Measurements from ENCODE around the gene SMCO2. TPM values are rescaled to one million over a fixed set of nuclear protein-coding genes. Genes with fewer than 3 reads are reported as not detected.

The SMCO2 gene
- total and polyA plus RNA-seq, 9 of the 15 experiments (the other 6 are each of a cell fraction or from before 2014, with no cell fraction given) = not detected

GRCh38 chr12:27493260-27493940 is 46.9 kb downstream of the SMCO2 start (continued):
- TF ChIP-seq PHB (CRISPR knock-in tag; IDR thresholded peaks at IDR 0.05) (no peak), POLR2AphosphoS2 (IDR thresholded peaks at IDR 0.05; ENCODE audit: low read length) (no peak), MED1 (CRISPR knock-in tag; IDR thresholded peaks at IDR 0.05; ENCODE audit: borderline replicate concordance) (no peak), JUN (IDR thresholded peaks at IDR 0.05; ENCODE audit: borderline replicate concordance, low read depth, low read length) (no peak), JUN (CRISPR knock-in tag; IDR thresholded peaks at IDR 0.05; ENCODE audit: borderline replicate concordance) (no peak)

GRCh38 chr12:27497446-27497845 is 50.9 kb downstream of the SMCO2 start:
- Histone ChIP-seq H3K4me2 (ENCODE audit: insufficient read depth, low read length) (no peak overlapping the region), H3K27ac (ENCODE audit: extremely low read depth, low read depth, low read length) (no peak overlapping the region), H3K79me2 (ENCODE audit: control insufficient read depth, insufficient read depth, low read length) (no peaks in the 10 kb centered on the region), H3K9me1 (ENCODE audit: control insufficient read depth, insufficient read depth, low read length) (no peaks in the 10 kb centered on the region), H3K27me3 (ENCODE audit: control insufficient read depth in 2 of 2, insufficient read depth in 2 of 2, low read length in 2 of 2) (peaks cover 0 to 2% of the 10 kb centered on the region in 2 experiments; a peak in 1 of 5 replicates), H4K20me1 (replicated peaks; ENCODE audit: control insufficient read depth, insufficient read depth, low read length) (no peaks in the 10 kb centered on the region), H3K36me3 (ENCODE audit: control insufficient read depth, insufficient read depth, low read length) (no peaks in the 10 kb centered on the region), H3K9ac (ENCODE audit: insufficient read depth in 1 of 2, low read depth in 2 of 2, low read length in 2 of 2) (no peak overlapping the region), H2AFZ (ENCODE audit: low read depth, low read length) (no peak overlapping the region), H3K9me3 (replicated peaks; ENCODE audit: control insufficient read depth, insufficient read depth, low read depth, low read length) (no peaks in the 10 kb centered on the region), H3K4me3 (no peak overlapping the region), H3K4me1 (replicated peaks in 1 of 2; ENCODE audit: control insufficient read depth in 2 of 2, insufficient read depth in 2 of 2, low read length in 2 of 2) (no peaks in the 10 kb centered on the region)
- intact Hi-C loops (cut with micrococcal nuclease) = no loop called here
- no peak for TF ChIP-seq ZNF609 (CRISPR knock-in tag; IDR thresholded peaks at IDR 0.05; ENCODE audit: borderline replicate concordance)
- FAIRE-seq (no peak), DNase-seq (ENCODE audit: extremely low read depth in 1 of 4, low spot score in 3 of 4) (no peak), ATAC-seq (no peak)
- in situ Hi-C loops (cut with MboI) = no loop called here
- 0% methylated on average over 3 of the region's 3 CpGs for WGBS (ENCODE audit: insufficient coverage, low coverage, missing lambda C conversion rate)
- ChIA-PET POLR2A (no interaction called here), CTCF (ENCODE audit: low intra/inter-chr PET ratio) (no interaction called here)
- BruUV-seq (replicated peaks) = no TSS peak

All from K562 (cell line).